Astrocyte (in vitro differentiated cells and primary cell): ENCODE data around the gene ASMTL.

Experiments
- EZH2 ChIP-seq: IDR thresholded peaks from 2 replicates; pipeline ENCODE4 v1.6.1; 2012; ENCODE audit warnings: mild to moderate bottlenecking, low read length, inconsistent platforms; ENCODE audit not compliant: insufficient read depth
- TF ChIP-seq, protein P1 (sequence below): IDR thresholded peaks from 2 replicates; pipeline ENCODE4 v1.5.1; 2011; ENCODE audit warnings: low read depth, mild to moderate bottlenecking, inconsistent platforms, low read length, moderate library complexity; ENCODE audit not compliant: insufficient read depth

DNA sequence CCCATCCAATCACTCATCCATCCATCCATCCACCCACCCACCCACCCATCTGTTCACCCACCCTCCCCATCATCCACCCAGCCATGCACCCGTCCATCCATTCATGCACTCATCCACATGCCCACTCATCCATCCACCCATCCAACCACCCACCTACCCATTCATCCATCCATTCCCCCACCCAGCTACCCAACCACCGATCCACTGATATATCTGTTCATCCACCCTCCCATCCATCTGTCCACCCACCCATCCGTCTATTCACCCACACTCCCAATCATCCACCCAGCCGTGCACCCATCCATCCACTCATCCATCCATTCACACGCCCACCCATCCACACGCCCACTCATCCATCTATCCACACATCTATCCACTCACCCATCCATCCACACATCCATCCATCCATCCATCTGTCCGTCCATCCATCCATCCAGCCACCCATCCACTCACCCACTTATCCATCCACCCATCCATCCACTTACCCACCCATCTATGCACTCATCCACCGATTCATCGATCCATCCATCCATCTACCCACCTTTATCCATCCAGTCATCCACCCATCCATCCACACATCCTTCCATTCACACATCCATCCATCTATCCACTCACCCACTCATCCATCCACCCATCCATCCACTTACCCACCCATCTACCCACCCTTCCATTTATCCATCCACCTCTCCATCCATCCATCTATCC is 28.4 kb downstream of the ASMTL start:
- TF ChIP-seq, protein P1, sequence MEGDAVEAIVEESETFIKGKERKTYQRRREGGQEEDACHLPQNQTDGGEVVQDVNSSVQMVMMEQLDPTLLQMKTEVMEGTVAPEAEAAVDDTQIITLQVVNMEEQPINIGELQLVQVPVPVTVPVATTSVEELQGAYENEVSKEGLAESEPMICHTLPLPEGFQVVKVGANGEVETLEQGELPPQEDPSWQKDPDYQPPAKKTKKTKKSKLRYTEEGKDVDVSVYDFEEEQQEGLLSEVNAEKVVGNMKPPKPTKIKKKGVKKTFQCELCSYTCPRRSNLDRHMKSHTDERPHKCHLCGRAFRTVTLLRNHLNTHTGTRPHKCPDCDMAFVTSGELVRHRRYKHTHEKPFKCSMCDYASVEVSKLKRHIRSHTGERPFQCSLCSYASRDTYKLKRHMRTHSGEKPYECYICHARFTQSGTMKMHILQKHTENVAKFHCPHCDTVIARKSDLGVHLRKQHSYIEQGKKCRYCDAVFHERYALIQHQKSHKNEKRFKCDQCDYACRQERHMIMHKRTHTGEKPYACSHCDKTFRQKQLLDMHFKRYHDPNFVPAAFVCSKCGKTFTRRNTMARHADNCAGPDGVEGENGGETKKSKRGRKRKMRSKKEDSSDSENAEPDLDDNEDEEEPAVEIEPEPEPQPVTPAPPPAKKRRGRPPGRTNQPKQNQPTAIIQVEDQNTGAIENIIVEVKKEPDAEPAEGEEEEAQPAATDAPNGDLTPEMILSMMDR, result no peak
- no peak for TF ChIP-seq EZH2
